Keratinocyte (primary cell): ENCODE data around the gene KATNBL1. TPM values are rescaled to one million over a fixed set of nuclear protein-coding genes. Genes with fewer than 3 reads are reported as not detected.

Experiments
- DNase-seq: peaks from one replicate; pipeline ENCODE4 v3.0.0-alpha.2; 2011; ENCODE audit warnings: low read depth, missing footprints, low spot score
- FAIRE-seq: peaks from 2 replicates; lab custom pipeline; 2011; peaks lifted over from hg19 to GRCh38; lab: Jason Lieb, UNC
- H2AFZ ChIP-seq: 2 replicates; pipeline ENCODE4 v1.6.0; 2012; ENCODE audit warnings: low read length, control low read depth, inconsistent platforms; ENCODE audit not compliant: control insufficient read depth
- H3K27ac ChIP-seq: 2 replicates; pipeline ENCODE4 v1.5.1; 2011; ENCODE audit warnings: low read length; ENCODE audit not compliant: control insufficient read depth, insufficient read depth
- H3K27me3 ChIP-seq: 3 replicates; pipeline ENCODE4 v1.6.0; 2011; ENCODE audit warnings: low read length; ENCODE audit not compliant: control insufficient read depth, insufficient read depth; ENCODE audit errors: extremely low read depth
- H3K36me3 ChIP-seq, 2 experiments: 2 replicates in 1 of 2; 3 replicates in 1 of 2; pipeline ENCODE4 v1.5.1; 2011; ENCODE audit warnings: low read length in 2 of 2, mild to moderate bottlenecking in 1 of 2; ENCODE audit not compliant: control insufficient read depth in 2 of 2, insufficient read depth in 2 of 2; ENCODE audit errors: extremely low read depth in 1 of 2
- H3K4me1 ChIP-seq: 3 replicates; pipeline ENCODE4 v1.5.1; 2011; ENCODE audit warnings: low read length; ENCODE audit not compliant: control insufficient read depth, insufficient read depth; ENCODE audit errors: extremely low read depth
- H3K4me2 ChIP-seq: 3 replicates; pipeline ENCODE4 v1.6.0; 2011; ENCODE audit warnings: low read depth, low read length; ENCODE audit not compliant: control insufficient read depth, insufficient read depth; ENCODE audit errors: extremely low read depth
- H3K4me3 ChIP-seq, 3 experiments: fragments of 200-600 bp in 1 of 3; sonication (generic) in 1 of 3; 2 replicates in 2 of 3; 3 replicates in 1 of 3; pipeline ENCODE4 v1.5.1; 2011 to 2016; ENCODE audit warnings: low read length in 3 of 3, mild to moderate bottlenecking in 3 of 3, control low read depth in 2 of 3, inconsistent platforms in 1 of 3, low read depth in 1 of 3, mixed read lengths in 1 of 3, mixed run types in 1 of 3, moderate library complexity in 1 of 3; ENCODE audit not compliant: control insufficient read depth in 2 of 3, insufficient read depth in 2 of 3; ENCODE audit errors: extremely low read depth in 1 of 3
- H3K79me2 ChIP-seq: 2 replicates; pipeline ENCODE4 v1.6.0; 2012; ENCODE audit warnings: low read length; ENCODE audit not compliant: control insufficient read depth, insufficient read depth
- H3K9ac ChIP-seq: 3 replicates; pipeline ENCODE4 v1.6.0; 2011; ENCODE audit warnings: low read length; ENCODE audit not compliant: control insufficient read depth, insufficient read depth; ENCODE audit errors: extremely low read depth
- H3K9me1 ChIP-seq: 3 replicates; pipeline ENCODE4 v1.6.0; 2011; ENCODE audit warnings: low read length; ENCODE audit not compliant: control insufficient read depth, insufficient read depth; ENCODE audit errors: extremely low read depth
- H3K9me3 ChIP-seq: 2 replicates; pipeline ENCODE4 v1.5.1; 2012; ENCODE audit warnings: low read depth, low read length; ENCODE audit not compliant: control insufficient read depth
- H4K20me1 ChIP-seq: 3 replicates; pipeline ENCODE4 v1.6.0; 2011; ENCODE audit warnings: low read length; ENCODE audit not compliant: control insufficient read depth, insufficient read depth; ENCODE audit errors: extremely low read depth
- CTCF ChIP-seq, 3 experiments: IDR thresholded peaks in 1 of 3; conservative IDR thresholded peaks in 1 of 3; optimal IDR thresholded peaks in 1 of 3; 2 replicates in 2 of 3; 3 replicates in 1 of 3; pipeline versions ENCODE3 to v1.5.1; 2011; ENCODE audit warnings: low read length in 3 of 3, mild to moderate bottlenecking in 3 of 3, moderate library complexity in 2 of 3, control low read depth in 1 of 3, inconsistent platforms in 1 of 3; ENCODE audit not compliant: insufficient read depth in 2 of 3; ENCODE audit errors: extremely low read depth in 1 of 3
- EZH2 ChIP-seq: IDR thresholded peaks from one replicate; pipeline ENCODE4 v1.6.1; 2012; ENCODE audit warnings: inconsistent platforms, mild to moderate bottlenecking, low read length, moderate library complexity
- dilution Hi-C: fragments of 300-500 bp; cut with MboI; formaldehyde crosslinking; loops from one replicate; pipeline ENCODE4 v1.7.0; 2020; ENCODE audit warnings: low sequenced_read_pairs; ENCODE audit not compliant: extremely low pct_ligation_motif_present
- polyA plus RNA-seq, 5 experiments: library from polyadenylated mRNA; depleted of rRNA in 3 of 5; stranded (reverse) in 3 of 5; stranded (forward) in 1 of 5; unstranded in 1 of 5; fragments of >200 nt; gene quantifications; 1 replicate in 1 of 5; 2 replicates in 3 of 5; 3 replicates in 1 of 5; pipeline versions ENCODE4 v1.2.1 to v1.2.3, GENCODE V29; 2011 to 2012; ENCODE audit warnings: missing spikeins in 2 of 5, low read depth in 1 of 5, low replicate concordance in 1 of 5

Gene KATNBL1
- polyA plus RNA-seq, 1 donor (not counting 4 experiments of a cell fraction or from before 2014, with no cell fraction given), result 54.0 TPM

GRCh38 chr15:34114739-34115138, 95.2 kb downstream of the KATNBL1 start:
- Histone ChIP-seq H3K79me2 (no peaks in the 10 kb centered on the region), H3K9me1 (no peaks in the 10 kb centered on the region), H3K9me3 (no peaks in the 10 kb centered on the region), H3K27me3 (no peaks in the 10 kb centered on the region), H3K4me2 (no peak overlapping the region), H3K4me3 (no peak overlapping the region), H3K4me1 (no peaks in the 10 kb centered on the region), H3K9ac (no peak overlapping the region), H3K36me3 (no peaks in the 10 kb centered on the region), H2AFZ (no peak overlapping the region), H4K20me1 (no peaks in the 10 kb centered on the region), H3K27ac (no peak overlapping the region)
- dilution Hi-C loops, result no loop called here
- FAIRE-seq (no peak), DNase-seq (no peak)
- TF ChIP-seq CTCF (optimal IDR thresholded peaks at IDR 0.05 in 1 of 3, IDR thresholded peaks at IDR 0.05 in 1 of 3, conservative IDR thresholded peaks at IDR 0.05 in 1 of 3; ENCODE audit: extremely low read depth in 1 of 3, insufficient read depth in 2 of 3, low read length in 3 of 3) (no peak), EZH2 (no peak)

GRCh38 chr15:34114215-34114614, 95.7 kb downstream of the KATNBL1 start:
- no peaks in the 10 kb centered on the region for H3K9me3 ChIP-seq
- no peaks in the 10 kb centered on the region for H3K27me3 ChIP-seq
- H3K4me3 ChIP-seq, result no peak overlapping the region
- no peak overlapping the region for H3K27ac ChIP-seq
- no peak for FAIRE-seq
- H3K9me1 ChIP-seq, result no peaks in the 10 kb centered on the region
- dilution Hi-C loops, result no loop called here
- no peaks in the 10 kb centered on the region for H3K4me1 ChIP-seq
- H3K9ac ChIP-seq, result no peak overlapping the region
- H3K4me2 ChIP-seq, result no peak overlapping the region
- DNase-seq, result no peak
- no peaks in the 10 kb centered on the region for H4K20me1 ChIP-seq
- no peaks in the 10 kb centered on the region for H3K79me2 ChIP-seq
- no peaks in the 10 kb centered on the region for H3K36me3 ChIP-seq
- H2AFZ ChIP-seq, result no peak overlapping the region
- TF ChIP-seq CTCF (optimal IDR thresholded peaks at IDR 0.05 in 1 of 3, IDR thresholded peaks at IDR 0.05 in 1 of 3, conservative IDR thresholded peaks at IDR 0.05 in 1 of 3; ENCODE audit: extremely low read depth in 1 of 3, insufficient read depth in 2 of 3, low read length in 3 of 3) (no peak), EZH2 (no peak)
